WI38 (cell line): ENCODE measurements around the gene STUB1.

ENCODE experiments used
- H3K4me3 ChIP-seq: 2 replicates; pipeline ENCODE4 v1.5.1; 2011; ENCODE audit warnings: low read depth, mild to moderate bottlenecking, control low read depth, low read length
- CTCF ChIP-seq: IDR thresholded peaks from 2 replicates; pipeline ENCODE4 v1.5.1; 2012; ENCODE audit warnings: low read depth, mild to moderate bottlenecking, control low read depth, low read length

STUB1 gene

GRCh38 chr16:682493-683395, 2.5 kb downstream of the STUB1 start:
- no peak overlapping the region for H3K4me3 ChIP-seq
- TF ChIP-seq CTCF = no peak

- H3K4me3 ChIP-seq = peak overlapping the region; percentile 54
- TF ChIP-seq CTCF = no peak
Observed at GRCh38 chr16:683396-684070, 3.3 kb downstream of the STUB1 start.

- TF ChIP-seq CTCF = no peak
- H3K4me3 ChIP-seq = peak within 1 kb of the TSS; percentile 54
Observed at GRCh38 chr16:684071-684794, 4.0 kb downstream of the STUB1 start, which contains the start of gene JMJD8. TSS of gene JMJD8 (minus strand) at chr16:684334. CDS start at chr16:684319, 15 bp downstream.

- no peak overlapping the region for H3K4me3 ChIP-seq
- no peak for TF ChIP-seq CTCF
Observed at GRCh38 chr16:684961-685696, 4.9 kb downstream of the STUB1 start.

- peak; percentile 29; the same call in 1 of the 2 replicates for TF ChIP-seq CTCF
- no peak overlapping the region for H3K4me3 ChIP-seq
Observed at GRCh38 chr16:685967-686366, 5.8 kb downstream of the STUB1 start.

- H3K4me3 ChIP-seq = no peak overlapping the region
- no peak for TF ChIP-seq CTCF
Observed at GRCh38 chr16:686459-687260, 6.5 kb downstream of the STUB1 start.
